Measurements from ENCODE around the gene NR1I2.

NR1I2 gene

DNA sequence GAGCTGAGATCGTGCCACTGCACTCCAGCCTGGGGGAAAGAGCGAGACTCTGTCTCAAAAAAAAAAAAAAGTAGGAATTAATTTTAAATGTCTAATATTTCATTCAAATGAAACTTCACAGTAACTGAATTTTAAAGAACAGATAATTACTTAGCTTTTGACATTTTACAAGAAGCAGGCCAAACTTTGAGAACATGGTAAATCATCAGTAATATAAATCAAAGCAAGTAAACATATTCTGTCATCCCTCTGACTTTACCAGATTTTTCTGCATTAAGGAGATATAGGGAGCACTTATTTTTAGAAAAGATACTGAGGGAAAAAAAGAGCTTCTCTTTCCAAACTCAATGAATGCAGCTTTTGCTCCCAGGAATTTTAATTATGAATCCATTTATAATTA is 37.0 kb downstream of the NR1I2 start:
- ChIA-PET CTCF (no interaction called here), POLR2A (no interaction called here)
- TF ChIP-seq BHLHE40 (IDR thresholded peaks at IDR 0.05; ENCODE audit: borderline replicate concordance) (no peak), HDGF (IDR thresholded peaks at IDR 0.05; ENCODE audit: borderline replicate concordance) (no peak), L3MBTL2 (conservative IDR thresholded peaks at IDR 0.05) (no peak), ARNT (IDR thresholded peaks at IDR 0.05) (no peak), LEF1 (IDR thresholded peaks at IDR 0.05; ENCODE audit: borderline replicate concordance) (no peak), TARDBP (IDR thresholded peaks at IDR 0.05) (no peak), SP1 (IDR thresholded peaks at IDR 0.05) (no peak)
- TF ChIP-seq, protein P1, sequence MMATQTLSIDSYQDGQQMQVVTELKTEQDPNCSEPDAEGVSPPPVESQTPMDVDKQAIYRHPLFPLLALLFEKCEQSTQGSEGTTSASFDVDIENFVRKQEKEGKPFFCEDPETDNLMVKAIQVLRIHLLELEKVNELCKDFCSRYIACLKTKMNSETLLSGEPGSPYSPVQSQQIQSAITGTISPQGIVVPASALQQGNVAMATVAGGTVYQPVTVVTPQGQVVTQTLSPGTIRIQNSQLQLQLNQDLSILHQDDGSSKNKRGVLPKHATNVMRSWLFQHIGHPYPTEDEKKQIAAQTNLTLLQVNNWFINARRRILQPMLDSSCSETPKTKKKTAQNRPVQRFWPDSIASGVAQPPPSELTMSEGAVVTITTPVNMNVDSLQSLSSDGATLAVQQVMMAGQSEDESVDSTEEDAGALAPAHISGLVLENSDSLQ (IDR thresholded peaks at IDR 0.05): no peak
- DNase-seq (ENCODE audit: extremely low spot score): no peak

DNA sequence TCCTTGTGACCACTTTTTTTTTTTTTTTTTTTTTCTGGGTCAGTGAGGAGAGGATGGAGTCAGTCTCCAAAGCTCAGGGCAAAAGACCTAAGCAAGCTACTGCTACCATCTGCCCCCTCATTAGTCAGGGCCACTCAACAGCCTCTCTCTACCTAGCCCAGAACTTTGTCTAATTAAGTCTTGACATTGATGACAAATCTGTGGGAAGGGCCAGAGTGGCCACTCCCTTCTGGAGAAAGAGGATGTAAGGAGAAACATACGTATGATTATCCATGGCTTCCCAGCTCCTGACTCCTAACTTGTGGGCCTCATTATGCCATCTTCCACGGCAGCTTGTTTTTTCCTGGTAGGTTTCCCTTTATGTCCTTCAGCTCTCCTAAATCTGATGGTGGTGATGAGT is 37.9 kb downstream of the NR1I2 start:
- no peak for DNase-seq (ENCODE audit: extremely low spot score)
- no peak for TF ChIP-seq CTBP1 (IDR thresholded peaks at IDR 0.05; ENCODE audit: borderline replicate concordance)
- TF ChIP-seq, protein P1 (IDR thresholded peaks at IDR 0.05): no peak
- no peak for TF ChIP-seq TARDBP (IDR thresholded peaks at IDR 0.05)
- no peak for TF ChIP-seq L3MBTL2 (conservative IDR thresholded peaks at IDR 0.05)
- TF ChIP-seq HDGF (IDR thresholded peaks at IDR 0.05; ENCODE audit: borderline replicate concordance): no peak
- no peak for TF ChIP-seq LEF1 (IDR thresholded peaks at IDR 0.05; ENCODE audit: borderline replicate concordance)
- TF ChIP-seq ELF4 (IDR thresholded peaks at IDR 0.05): no peak
- no peak for TF ChIP-seq SUZ12 (IDR thresholded peaks at IDR 0.05)
- TF ChIP-seq FOXM1 (IDR thresholded peaks at IDR 0.05; ENCODE audit: borderline replicate concordance): no peak
- no peak for TF ChIP-seq NFRKB (IDR thresholded peaks at IDR 0.05)
- TF ChIP-seq ARNT (IDR thresholded peaks at IDR 0.05): no peak
- TF ChIP-seq SP1 (IDR thresholded peaks at IDR 0.05): no peak
- no peak for TF ChIP-seq FOXA1 (IDR thresholded peaks at IDR 0.05)
- TF ChIP-seq ZNF384 (IDR thresholded peaks at IDR 0.05): no peak
- no peak for TF ChIP-seq BHLHE40 (IDR thresholded peaks at IDR 0.05; ENCODE audit: borderline replicate concordance)
- no peak for TF ChIP-seq FOXK2 (IDR thresholded peaks at IDR 0.05)
- ChIA-PET CTCF (no interaction called here), POLR2A (no interaction called here)

GRCh38 chr3:119825820-119826219 is 43.9 kb downstream of the NR1I2 start:
- DNase-seq (ENCODE audit: extremely low spot score): no peak
- TF ChIP-seq FOXM1 (IDR thresholded peaks at IDR 0.05; ENCODE audit: borderline replicate concordance) (no peak), L3MBTL2 (conservative IDR thresholded peaks at IDR 0.05) (no peak), TARDBP (IDR thresholded peaks at IDR 0.05) (no peak), BHLHE40 (IDR thresholded peaks at IDR 0.05; ENCODE audit: borderline replicate concordance) (no peak), LEF1 (IDR thresholded peaks at IDR 0.05; ENCODE audit: borderline replicate concordance) (no peak), ELF4 (IDR thresholded peaks at IDR 0.05) (no peak), FOXK2 (IDR thresholded peaks at IDR 0.05) (no peak), ARNT (IDR thresholded peaks at IDR 0.05) (no peak)
- ChIA-PET POLR2A (no interaction called here), CTCF (interaction anchor here (0.6 kb wide), 1 partner anchor 10 kb away, joined by 3 read pairs; no protein-coding TSS in a partner anchor)

DNA sequence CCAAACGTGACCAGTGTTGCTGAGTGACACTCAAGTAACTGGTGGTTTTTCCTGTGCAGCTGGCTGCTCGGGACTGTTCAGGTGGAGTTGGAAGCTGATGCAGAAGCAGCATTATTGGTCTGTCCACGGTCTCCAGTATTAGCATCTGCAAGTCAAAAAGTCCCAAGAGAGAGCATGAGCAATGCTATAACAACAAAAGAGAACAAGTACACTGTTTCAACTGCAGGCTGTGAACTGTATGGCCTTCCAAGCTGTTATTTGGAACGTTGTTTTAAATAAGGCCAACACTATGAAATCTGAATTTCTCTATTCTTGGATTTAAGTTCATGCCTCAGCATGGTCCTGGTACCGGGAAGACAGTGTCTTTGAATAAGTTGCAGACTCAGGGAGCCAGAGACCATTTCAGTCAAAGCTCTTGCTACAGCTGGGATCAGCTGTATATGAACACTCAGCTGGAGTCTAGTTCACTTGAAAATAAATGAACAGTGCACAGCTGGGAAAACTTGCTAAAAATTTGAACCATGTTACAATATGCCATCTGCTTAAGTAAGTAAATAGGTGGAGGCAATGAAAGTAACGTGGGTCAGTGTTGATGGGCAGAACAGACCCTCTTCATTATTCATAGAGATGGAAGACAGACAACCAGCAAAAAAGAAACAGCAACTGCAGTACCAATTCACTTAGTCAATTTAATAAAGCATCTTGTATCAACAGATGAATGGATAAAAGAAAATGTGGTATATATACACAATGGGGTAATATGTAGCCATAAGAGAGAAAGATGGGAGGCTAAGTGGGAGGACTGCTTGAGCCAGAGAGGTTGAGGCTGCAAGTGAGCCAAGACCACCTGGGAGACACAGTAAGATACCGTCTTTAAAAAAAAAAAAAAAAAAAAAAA is 45.1 kb downstream of the NR1I2 start:
- CTCF ChIA-PET: no interaction called here
- POLR2A ChIA-PET: no interaction called here
- TF ChIP-seq ZNF384 (IDR thresholded peaks at IDR 0.05) (no peak), HDGF (IDR thresholded peaks at IDR 0.05; ENCODE audit: borderline replicate concordance) (no peak)
- TF ChIP-seq, protein P1 (IDR thresholded peaks at IDR 0.05): no peak
- DNase-seq (ENCODE audit: extremely low spot score): no peak

DNA sequence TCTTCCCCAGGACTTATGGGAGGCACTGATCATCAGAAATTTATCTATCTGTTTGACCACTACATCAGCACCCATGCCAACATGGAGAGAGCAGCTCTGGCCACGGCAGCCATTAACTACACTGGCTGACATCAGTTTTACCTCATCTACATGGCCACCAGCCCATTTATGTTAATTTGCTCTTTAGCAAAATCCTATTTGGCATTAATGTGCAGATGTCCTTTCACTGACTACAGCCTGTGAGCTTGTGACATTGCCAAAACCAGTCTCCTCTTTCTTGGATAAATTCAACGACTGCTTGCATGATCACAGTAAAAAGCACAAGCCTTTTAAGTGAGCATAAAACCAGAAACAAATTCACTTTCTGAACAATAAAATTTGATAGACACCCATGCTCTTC is 47.5 kb downstream of the NR1I2 start:
- CTCF ChIA-PET: no interaction called here
- no peak for DNase-seq (ENCODE audit: extremely low spot score)
- TF ChIP-seq TARDBP (IDR thresholded peaks at IDR 0.05): no peak
- no peak for TF ChIP-seq L3MBTL2 (conservative IDR thresholded peaks at IDR 0.05)
- no peak for TF ChIP-seq LEF1 (IDR thresholded peaks at IDR 0.05; ENCODE audit: borderline replicate concordance)
- TF ChIP-seq HDGF (IDR thresholded peaks at IDR 0.05; ENCODE audit: borderline replicate concordance): no peak
- TF ChIP-seq, protein P1 (IDR thresholded peaks at IDR 0.05): no peak
- no peak for TF ChIP-seq SUZ12 (IDR thresholded peaks at IDR 0.05)
- no peak for TF ChIP-seq ELF4 (IDR thresholded peaks at IDR 0.05)
- TF ChIP-seq SP1 (IDR thresholded peaks at IDR 0.05): no peak
- no peak for TF ChIP-seq NFRKB (IDR thresholded peaks at IDR 0.05)
- TF ChIP-seq CTBP1 (IDR thresholded peaks at IDR 0.05; ENCODE audit: borderline replicate concordance): no peak
- POLR2A ChIA-PET: no interaction called here

GRCh38 chr3:119831022-119831421 is 49.1 kb downstream of the NR1I2 start:
- POLR2A ChIA-PET: no interaction called here

More at GRCh38 chr3:119831022-119831421, 49.1 kb downstream of the NR1I2 start:
- no peak for DNase-seq (ENCODE audit: extremely low spot score)
- no peak for TF ChIP-seq FOXK2 (IDR thresholded peaks at IDR 0.05)
- no peak for TF ChIP-seq FOXA1 (IDR thresholded peaks at IDR 0.05)
- no peak for TF ChIP-seq TARDBP (IDR thresholded peaks at IDR 0.05)
- TF ChIP-seq NFRKB (IDR thresholded peaks at IDR 0.05): no peak
- TF ChIP-seq ZNF384 (IDR thresholded peaks at IDR 0.05): no peak
- TF ChIP-seq SP1 (IDR thresholded peaks at IDR 0.05): no peak
- no peak for TF ChIP-seq SUZ12 (IDR thresholded peaks at IDR 0.05)
- TF ChIP-seq ARNT (IDR thresholded peaks at IDR 0.05): no peak
- TF ChIP-seq BHLHE40 (IDR thresholded peaks at IDR 0.05; ENCODE audit: borderline replicate concordance): no peak
- no peak for TF ChIP-seq ELF4 (IDR thresholded peaks at IDR 0.05)
- CTCF ChIA-PET: no interaction called here

All from HEK293T (cell line).